ENCODE results near the gene ADI1.
"Not testable (repeated sequence)": the region's sequence is repeated elsewhere in the genome, so short reads cannot be mapped to it uniquely, and the experiment has no call there.

ADI1 gene

GRCh38 chr2:3492475-3492787 is 26.9 kb downstream of the ADI1 start:
- DNase-seq, result not testable (repeated sequence)

GRCh38 chr2:3491716-3492474 is 27.4 kb downstream of the ADI1 start:
- no peak for DNase-seq

DNA sequence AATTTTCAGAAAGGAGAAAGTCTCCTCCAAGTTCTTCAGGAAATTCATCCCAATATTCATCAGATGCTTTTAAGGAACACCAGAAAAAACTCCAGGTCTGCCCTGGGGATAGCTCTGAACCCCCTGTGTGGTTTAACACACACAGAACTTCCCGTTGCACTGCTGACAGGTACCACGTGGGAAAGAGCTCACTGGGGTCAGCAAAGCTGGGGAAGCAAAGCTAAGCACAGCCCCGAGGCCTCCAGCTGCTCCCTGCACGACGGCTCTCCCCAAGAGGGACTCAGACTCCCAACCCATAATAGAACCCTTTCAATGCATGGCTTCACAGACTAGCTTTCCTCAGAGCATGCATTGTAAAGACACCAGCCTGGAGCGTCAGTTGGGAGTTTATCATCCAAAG is 28.0 kb downstream of the ADI1 start:
- DNase-seq, result no peak

DNA sequence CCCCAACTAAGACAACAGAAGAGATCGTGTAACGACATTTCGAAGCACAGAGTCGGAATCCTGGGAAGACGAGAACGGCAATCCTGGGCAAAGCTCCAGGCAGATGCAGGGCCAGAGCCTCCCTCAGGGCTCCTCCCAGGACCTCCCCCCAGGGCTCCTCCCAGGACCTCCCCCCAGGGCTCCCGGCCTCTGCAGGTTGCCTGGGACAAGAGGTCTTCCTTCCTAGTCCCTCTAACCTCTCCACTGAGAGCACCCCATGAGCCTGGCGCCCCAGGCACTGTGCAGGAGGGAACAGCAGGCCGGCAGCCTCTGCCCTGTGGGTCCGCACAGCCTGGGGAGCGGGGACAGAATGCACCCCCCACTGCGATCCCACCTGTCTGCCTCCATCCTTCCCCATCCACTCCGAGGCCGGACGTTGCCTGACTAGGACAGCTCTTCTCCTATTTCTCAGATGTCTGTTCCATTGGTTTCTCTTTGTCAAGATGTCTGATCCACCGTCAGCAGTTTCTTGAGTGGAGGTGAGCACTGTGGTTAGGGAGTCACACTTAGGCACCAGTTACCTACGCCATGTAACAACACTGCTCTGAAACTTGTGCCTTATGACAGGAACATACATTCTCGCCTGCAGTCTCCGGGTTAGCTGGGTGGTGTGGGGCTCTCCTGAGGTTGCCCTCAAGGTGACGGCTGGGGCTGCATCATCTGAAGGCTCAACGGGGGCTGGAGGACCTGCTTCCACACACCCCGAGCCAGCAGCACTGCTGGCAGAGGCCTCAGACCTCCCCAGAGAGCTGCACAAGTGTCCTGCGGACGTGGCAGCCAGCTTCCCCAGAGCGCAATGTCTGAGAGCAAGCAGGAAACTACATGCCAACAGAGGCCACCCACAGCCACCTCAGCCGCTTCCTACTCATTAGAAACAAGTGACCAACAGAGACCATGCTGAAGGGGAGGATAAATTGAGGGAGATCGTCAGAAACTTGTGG is 28.9 kb downstream of the ADI1 start:
- no peak for DNase-seq

- DNase-seq, result no peak
Measured at GRCh38 chr2:3489764-3490115, 29.6 kb downstream of the ADI1 start.

GRCh38 chr2:3488855-3489763 is 30.2 kb downstream of the ADI1 start:
- DNase-seq, result no peak

DNA sequence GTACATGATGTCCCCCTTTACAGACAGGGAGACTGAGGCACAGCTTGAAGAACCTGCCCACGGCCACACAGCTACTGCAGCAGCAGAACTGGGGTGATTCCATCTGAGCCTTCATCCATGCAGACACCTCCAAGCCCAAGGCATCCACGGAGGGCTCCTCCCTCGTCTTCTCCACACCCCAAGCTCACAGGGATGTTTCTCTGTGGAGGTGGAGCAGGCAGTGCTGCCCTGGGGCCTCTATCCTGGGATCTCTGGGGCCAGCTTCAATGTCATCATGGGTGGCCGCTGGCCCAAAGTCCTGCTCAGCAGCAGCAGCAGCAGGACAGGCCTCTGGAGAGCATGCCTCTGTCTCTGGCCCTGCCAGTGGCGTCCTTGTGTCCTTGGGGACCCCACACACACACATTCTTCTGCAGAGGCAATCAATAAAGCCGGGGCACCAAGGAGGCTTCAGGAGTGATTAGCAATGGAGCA is 31.2 kb downstream of the ADI1 start:
- no peak for DNase-seq

DNA sequence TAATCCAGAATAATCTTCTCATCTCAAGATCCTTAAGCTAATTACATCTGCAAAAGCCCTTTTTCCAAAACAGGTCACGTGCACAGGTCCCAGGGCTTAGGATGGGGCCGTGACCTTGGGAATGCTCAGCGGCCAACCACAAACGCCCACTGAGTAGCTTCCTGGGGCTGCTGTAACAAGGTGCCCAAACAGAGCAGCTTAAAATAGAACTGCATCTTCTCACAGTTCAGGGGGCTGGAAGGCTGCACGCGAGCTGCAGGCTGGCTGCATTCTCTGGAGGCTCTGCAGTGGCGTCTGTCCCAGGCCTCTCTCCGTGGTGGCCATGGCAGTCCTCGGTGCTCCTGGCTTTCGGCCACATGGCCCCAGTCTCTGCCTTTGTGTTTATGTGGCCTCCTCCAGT is 31.9 kb downstream of the ADI1 start:
- no peak for DNase-seq

GRCh38 chr2:3487028-3487425 is 32.3 kb downstream of the ADI1 start:
- no peak for DNase-seq

GRCh38 chr2:3486047-3487027 is 33.0 kb downstream of the ADI1 start:
- no peak for DNase-seq

DNA sequence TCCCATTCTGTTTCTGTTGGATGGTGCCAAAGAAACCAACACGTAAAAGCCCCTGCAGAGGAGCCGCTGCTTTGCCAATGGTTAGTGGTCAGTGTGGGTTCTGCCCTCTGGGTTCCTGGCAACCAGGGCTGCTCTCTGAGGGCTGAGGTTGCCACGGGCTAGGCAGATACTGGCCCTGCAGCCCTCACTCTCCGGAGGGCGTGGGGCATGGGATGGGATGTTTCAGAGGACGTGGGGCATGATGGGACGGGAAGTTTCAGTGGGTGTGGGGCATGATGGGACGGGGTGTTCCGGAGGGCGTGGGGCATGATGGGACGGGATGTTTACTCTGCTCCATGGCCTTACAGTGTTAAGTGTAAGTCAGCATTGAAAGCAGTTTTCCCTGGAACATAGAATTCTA is 34.2 kb downstream of the ADI1 start:
- no peak for DNase-seq

- DNase-seq, result no peak
Measured at GRCh38 chr2:3483986-3484960, 35.1 kb downstream of the ADI1 start.

DNA sequence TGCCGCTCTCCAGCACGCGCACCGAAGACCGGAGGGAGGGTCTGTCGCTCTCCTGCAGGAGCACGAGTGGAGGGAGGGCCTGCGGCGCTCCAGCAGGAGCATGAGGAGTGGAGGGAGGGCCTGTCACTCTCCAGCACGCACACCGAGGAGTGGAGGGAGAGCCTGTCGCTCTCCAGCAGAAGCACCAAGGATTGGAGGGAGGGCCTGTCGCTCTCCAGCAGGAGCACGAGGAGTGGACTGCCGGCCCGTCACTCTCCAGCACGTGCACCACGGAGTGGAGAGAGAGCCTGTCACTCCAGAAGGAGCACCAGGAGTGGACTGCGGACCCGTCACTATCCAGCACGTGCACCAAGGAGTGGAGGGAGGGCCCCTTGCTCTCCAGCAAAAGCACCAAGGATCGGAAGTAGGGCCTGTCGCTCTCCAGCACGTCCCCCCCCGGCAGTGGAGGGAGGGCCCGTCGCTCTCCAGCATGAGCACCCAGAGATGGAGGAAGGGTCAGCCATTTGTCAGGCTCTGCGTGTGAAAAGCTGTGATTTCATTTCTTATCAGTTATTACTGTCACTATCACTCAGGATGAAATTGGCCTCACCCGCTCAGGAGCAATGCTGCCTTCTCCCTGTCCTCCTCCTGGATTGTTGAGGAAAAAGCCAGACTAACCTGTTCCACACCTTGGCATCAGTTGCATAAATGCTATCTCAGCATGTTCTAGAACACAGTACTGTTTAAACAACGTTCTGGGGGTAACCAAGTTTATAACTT is 35.9 kb downstream of the ADI1 start:
- no peak for DNase-seq

- DNase-seq, result no peak
Measured at GRCh38 chr2:3482363-3482821, 36.9 kb downstream of the ADI1 start.

- DNase-seq, result no peak
Measured at GRCh38 chr2:3481736-3482362, 37.5 kb downstream of the ADI1 start.

- DNase-seq, result no peak
Measured at GRCh38 chr2:3481011-3481400, 38.3 kb downstream of the ADI1 start.

DNA sequence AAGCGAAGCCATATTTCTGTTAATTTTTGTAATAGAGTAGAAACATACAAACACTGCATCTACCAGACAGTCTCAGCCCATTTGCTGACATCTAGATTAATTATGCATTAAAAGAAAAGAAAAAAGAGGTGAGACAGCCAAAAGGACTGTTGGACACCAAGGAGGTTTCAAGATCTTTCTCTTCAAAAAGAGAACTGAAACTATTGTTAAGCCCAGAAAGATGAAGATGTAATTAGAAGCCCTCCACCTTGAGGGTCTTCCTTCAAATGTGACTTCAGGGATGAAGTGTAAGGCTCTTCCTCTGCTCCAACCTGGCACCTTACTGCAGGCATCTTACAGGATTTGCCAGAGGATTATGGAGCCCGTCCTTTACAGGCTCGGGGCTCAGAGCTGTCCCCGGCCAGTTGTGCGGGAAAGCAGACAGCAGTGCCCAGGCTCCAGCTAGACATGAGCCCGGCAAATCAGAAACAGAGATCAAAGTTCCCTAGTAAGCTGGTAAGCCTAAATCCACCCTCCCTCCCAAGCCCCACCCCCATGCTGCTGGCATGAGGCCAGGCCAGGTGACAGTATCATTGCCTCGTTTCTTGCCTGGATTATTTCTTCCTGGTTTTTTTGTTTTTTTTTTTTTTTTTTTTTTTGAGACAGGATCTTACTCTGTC is 38.9 kb downstream of the ADI1 start:
- DNase-seq, result no peak
